ENCODE results near the gene ELFN1. TPM values are rescaled to one million over a fixed set of nuclear protein-coding genes. Genes with fewer than 3 reads are reported as not detected.

Gene ELFN1
- total RNA-seq, 1 donor, result 12.7 TPM

- no peaks in the 10 kb centered on the region for H3K9me3 ChIP-seq (ENCODE audit: low read depth, low read length)
- H3K4me3 ChIP-seq (ENCODE audit: insufficient read depth, low read length), result peak overlapping the region; percentile 68
- H3K4me2 ChIP-seq (ENCODE audit: insufficient read depth, low read length), result peak overlapping the region; percentile 64
- H4K20me1 ChIP-seq (ENCODE audit: insufficient read depth, low read length), result no peaks in the 10 kb centered on the region
- no peak overlapping the region for H3K27ac ChIP-seq (ENCODE audit: low read depth, low read length)
- H2AFZ ChIP-seq (ENCODE audit: low read length), result no peak overlapping the region
- H3K4me1 ChIP-seq (ENCODE audit: insufficient read depth, low read length), result no peaks in the 10 kb centered on the region
- peaks cover 24% of the 10 kb centered on the region for H3K27me3 ChIP-seq (ENCODE audit: insufficient read depth, low read length)
- no peaks in the 10 kb centered on the region for H3K36me3 ChIP-seq (ENCODE audit: insufficient read depth, low read length)
- no peaks in the 10 kb centered on the region for H3K79me2 ChIP-seq (ENCODE audit: insufficient read depth, low read length)
- TF ChIP-seq CTCF (IDR thresholded peaks at IDR 0.05; ENCODE audit: extremely low read depth, low read depth, low read length), result no peak
- peak; percentile 98 for DNase-seq (ENCODE audit: insufficient read length, low spot score, missing footprints)
Measured at GRCh38 chr7:1666317-1666822, 3.7 kb upstream of the ELFN1 start.

GRCh38 chr7:1666823-1667565 lies 3.1 kb upstream of the ELFN1 start:
- Histone ChIP-seq H3K27me3 (ENCODE audit: insufficient read depth, low read length) (peaks cover 22% of the 10 kb centered on the region), H3K4me2 (ENCODE audit: insufficient read depth, low read length) (peak overlapping the region; percentile 64), H4K20me1 (ENCODE audit: insufficient read depth, low read length) (no peaks in the 10 kb centered on the region), H3K36me3 (ENCODE audit: insufficient read depth, low read length) (no peaks in the 10 kb centered on the region), H3K27ac (ENCODE audit: low read depth, low read length) (no peak overlapping the region), H3K9me3 (ENCODE audit: low read depth, low read length) (no peaks in the 10 kb centered on the region), H2AFZ (ENCODE audit: low read length) (no peak overlapping the region), H3K4me3 (ENCODE audit: insufficient read depth, low read length) (peak overlapping the region; percentile 68), H3K4me1 (ENCODE audit: insufficient read depth, low read length) (no peaks in the 10 kb centered on the region), H3K79me2 (ENCODE audit: insufficient read depth, low read length) (no peaks in the 10 kb centered on the region)
- DNase-seq (ENCODE audit: insufficient read length, low spot score, missing footprints), result peak; percentile 98
- no peak for TF ChIP-seq CTCF (IDR thresholded peaks at IDR 0.05; ENCODE audit: extremely low read depth, low read depth, low read length)

GRCh38 chr7:1667566-1668395 lies 2.3 kb upstream of the ELFN1 start:
- Histone ChIP-seq H4K20me1 (ENCODE audit: insufficient read depth, low read length) (no peaks in the 10 kb centered on the region), H3K36me3 (ENCODE audit: insufficient read depth, low read length) (no peaks in the 10 kb centered on the region), H3K4me1 (ENCODE audit: insufficient read depth, low read length) (no peaks in the 10 kb centered on the region), H3K4me2 (ENCODE audit: insufficient read depth, low read length) (peak overlapping the region; percentile 64), H3K27ac (ENCODE audit: low read depth, low read length) (no peak overlapping the region), H3K9me3 (ENCODE audit: low read depth, low read length) (no peaks in the 10 kb centered on the region), H2AFZ (ENCODE audit: low read length) (no peak overlapping the region), H3K4me3 (ENCODE audit: insufficient read depth, low read length) (peak overlapping the region; percentile 68), H3K27me3 (ENCODE audit: insufficient read depth, low read length) (peaks cover 22% of the 10 kb centered on the region), H3K79me2 (ENCODE audit: insufficient read depth, low read length) (no peaks in the 10 kb centered on the region)
- peak; percentile 93 for DNase-seq (ENCODE audit: insufficient read length, low spot score, missing footprints)
- no peak for TF ChIP-seq CTCF (IDR thresholded peaks at IDR 0.05; ENCODE audit: extremely low read depth, low read depth, low read length)

Measured in osteoblast (primary cell).